WTC11 (cell line): ENCODE measurements around the gene CINP. TPM values are rescaled to one million over a fixed set of nuclear protein-coding genes. Genes with fewer than 3 reads are reported as not detected.
"Not testable (repeated sequence)": the region's sequence is repeated elsewhere in the genome, so short reads cannot be mapped to it uniquely, and the experiment has no call there.

Experiments
- ATAC-seq: fragments of 200-7000 bp; cut with Tn5 transposase; 2 replicates; pipeline ENCODE4 v1.10.0; 2021; ENCODE audit warnings: mild to moderate bottlenecking, moderate library complexity
- CTCF ChIA-PET: fragments of 300-600 bp; sonication (Branson Sonifier 250); formaldehyde crosslinking; loops from one replicate; lab custom pipeline; 2021; ENCODE audit warnings: antibody characterized with exemption; lab: Charles Lee
- POLR2A ChIA-PET: fragments of 350-600 bp; sonication (Branson Sonifier 250); formaldehyde crosslinking; loops from one replicate; lab custom pipeline; 2021; ENCODE audit warnings: antibody characterized with exemption; lab: Charles Lee
- DNase-seq: peaks from one replicate; pipeline ENCODE4 v3.0.0; 2021; ENCODE audit warnings: low spot score
- H3K27ac Mint-ChIP-seq: 2 replicates; pipeline ENCODE4 v1.8.0; 2021; ENCODE audit warnings: mixed read lengths
- H3K27me3 Mint-ChIP-seq: 2 replicates; pipeline ENCODE4 v1.8.0; 2021; ENCODE audit warnings: low read depth, mild to moderate bottlenecking, moderate library complexity, mixed read lengths
- H3K36me3 Mint-ChIP-seq: 2 replicates; pipeline ENCODE4 v1.8.0; 2021; ENCODE audit warnings: mixed read lengths
- H3K4me1 Mint-ChIP-seq: 2 replicates; pipeline ENCODE4 v1.8.0; 2022; ENCODE audit warnings: mixed read lengths
- H3K4me3 Mint-ChIP-seq: 2 replicates; pipeline ENCODE4 v1.8.0; 2021; ENCODE audit warnings: mild to moderate bottlenecking, moderate library complexity, mixed read lengths
- H3K9me3 Mint-ChIP-seq: 2 replicates; pipeline ENCODE4 v1.8.0; 2021; ENCODE audit warnings: mixed read lengths
- IRF2 ChIP-seq: sonication (generic); formaldehyde crosslinking; IDR thresholded peaks from 2 replicates; pipeline ENCODE4 v1.8.0; 2022; ENCODE audit warnings: low read depth, missing genetic modification reagents, borderline replicate concordance
- JUN ChIP-seq: sonication (generic); formaldehyde crosslinking; IDR thresholded peaks from 2 replicates; pipeline ENCODE4 v1.8.0; 2023; ENCODE audit warnings: mild to moderate bottlenecking, missing genetic modification reagents
- NFE2L1 ChIP-seq: sonication (generic); formaldehyde crosslinking; IDR thresholded peaks from 2 replicates; pipeline ENCODE4 v1.8.1; 2023; ENCODE audit warnings: missing genetic modification reagents
- RELA ChIP-seq: sonication (generic); formaldehyde crosslinking; IDR thresholded peaks from 2 replicates; pipeline ENCODE4 v1.8.1; 2022; ENCODE audit warnings: missing genetic modification reagents, mild to moderate bottlenecking, borderline replicate concordance
- SMAD3 ChIP-seq: sonication (generic); formaldehyde crosslinking; IDR thresholded peaks from 2 replicates; pipeline ENCODE4 v1.8.0; 2022; ENCODE audit warnings: missing genetic modification reagents, mild to moderate bottlenecking, borderline replicate concordance
- SMAD4 ChIP-seq: sonication (generic); formaldehyde crosslinking; IDR thresholded peaks from 2 replicates; pipeline ENCODE4 v1.8.0; 2022; ENCODE audit warnings: mild to moderate bottlenecking, missing genetic modification reagents
- ZNF219 ChIP-seq: sonication (generic); formaldehyde crosslinking; IDR thresholded peaks from 2 replicates; pipeline ENCODE4 v1.8.0; 2023; ENCODE audit warnings: missing genetic modification reagents, mild to moderate bottlenecking, borderline replicate concordance
- ZNF416 ChIP-seq: fragments of 250-450 bp; sonication (Bioruptor Pico); IDR thresholded peaks from 2 replicates; pipeline ENCODE4 v1.9.0; 2021; ENCODE audit warnings: mild to moderate bottlenecking, inconsistent platforms
- total RNA-seq: library from RNA; stranded (reverse); gene quantifications from 3 replicates; pipeline ENCODE4 v1.2.3, GENCODE V29; 2021
- TF ChIP-seq, protein P1 (sequence below): fragments of 250-450 bp; sonication (Bioruptor Pico); IDR thresholded peaks from 2 replicates; pipeline ENCODE4 v1.8.0; 2021; ENCODE audit warnings: mild to moderate bottlenecking
- TF ChIP-seq, protein P2 (sequence below): fragments of 250-450 bp; sonication (Bioruptor Pico); IDR thresholded peaks from 2 replicates; pipeline ENCODE4 v1.9.0; 2021; ENCODE audit warnings: mild to moderate bottlenecking, borderline replicate concordance
- TF ChIP-seq, protein P3 (sequence below): sonication (generic); formaldehyde crosslinking; IDR thresholded peaks from 2 replicates; pipeline ENCODE4 v1.8.1; 2023; ENCODE audit warnings: mild to moderate bottlenecking, missing genetic modification reagents, moderate library complexity
- TF ChIP-seq, protein P4 (sequence below): sonication (generic); formaldehyde crosslinking; IDR thresholded peaks from 2 replicates; pipeline ENCODE4 v1.8.1; 2023; ENCODE audit warnings: mild to moderate bottlenecking, missing genetic modification reagents, moderate library complexity

The CINP gene
- total RNA-seq, 1 experiment from 2014 or later, result 38.3 TPM

DNA sequence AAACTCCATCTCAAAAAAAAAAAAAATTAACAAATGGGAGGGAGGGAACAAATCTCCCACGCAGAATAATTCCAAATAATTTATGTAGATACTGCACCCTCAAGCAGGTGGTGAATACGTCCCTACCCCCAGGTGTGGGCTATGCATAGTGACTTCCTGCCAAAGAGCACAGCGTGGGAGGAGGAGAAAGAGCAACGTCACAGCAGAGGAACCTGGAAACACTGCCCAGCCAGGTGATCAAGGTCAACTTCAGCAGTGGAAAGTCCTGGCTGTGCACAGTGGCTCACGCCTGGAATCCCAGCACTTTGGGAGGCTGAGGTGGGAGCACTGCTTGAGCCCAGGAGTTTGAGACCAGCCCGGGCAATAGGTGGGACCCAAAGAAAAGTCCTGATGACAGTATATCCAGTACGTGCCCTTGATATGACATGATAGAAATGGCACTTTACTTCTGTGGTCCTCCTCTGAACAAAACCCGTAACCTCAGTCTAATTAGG lies 9.5 kb downstream of the CINP start (continued):
- no peak for TF ChIP-seq SMAD3 (CRISPR knock-in tag)
- TF ChIP-seq, protein P1, sequence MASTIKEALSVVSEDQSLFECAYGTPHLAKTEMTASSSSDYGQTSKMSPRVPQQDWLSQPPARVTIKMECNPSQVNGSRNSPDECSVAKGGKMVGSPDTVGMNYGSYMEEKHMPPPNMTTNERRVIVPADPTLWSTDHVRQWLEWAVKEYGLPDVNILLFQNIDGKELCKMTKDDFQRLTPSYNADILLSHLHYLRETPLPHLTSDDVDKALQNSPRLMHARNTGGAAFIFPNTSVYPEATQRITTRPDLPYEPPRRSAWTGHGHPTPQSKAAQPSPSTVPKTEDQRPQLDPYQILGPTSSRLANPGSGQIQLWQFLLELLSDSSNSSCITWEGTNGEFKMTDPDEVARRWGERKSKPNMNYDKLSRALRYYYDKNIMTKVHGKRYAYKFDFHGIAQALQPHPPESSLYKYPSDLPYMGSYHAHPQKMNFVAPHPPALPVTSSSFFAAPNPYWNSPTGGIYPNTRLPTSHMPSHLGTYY (CRISPR knock-in tag), result no peak

DNA sequence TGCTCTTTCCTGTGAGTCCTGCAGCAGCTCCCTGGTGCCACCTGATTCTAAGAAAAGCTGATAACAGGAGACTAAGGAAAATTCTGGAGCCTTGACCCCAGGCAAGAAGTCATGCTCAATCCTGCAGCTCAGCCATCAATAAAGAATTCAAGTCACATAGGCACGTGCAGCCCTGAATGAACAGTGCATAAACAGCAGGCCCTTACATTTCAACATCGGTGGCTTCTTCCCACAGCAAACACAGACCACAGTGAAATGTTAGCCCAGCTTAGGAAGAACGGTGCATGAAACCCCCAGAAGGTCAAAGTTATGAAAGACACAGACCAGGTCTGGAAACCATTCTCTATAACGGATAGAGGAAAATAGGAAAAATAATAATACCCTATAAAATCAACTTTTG lies 10.5 kb downstream of the CINP start:
- Mint-ChIP-seq H3K4me1 (no peaks in the 10 kb centered on the region), H3K27me3 (no peaks in the 10 kb centered on the region), H3K36me3 (peaks cover 38% of the 10 kb centered on the region), H3K27ac (peak overlapping the region; percentile 22; the same call in 1 of the 2 replicates), H3K9me3 (no peaks in the 10 kb centered on the region), H3K4me3 (no peak overlapping the region)
- TF ChIP-seq ZNF219 (no peak), SMAD4 (CRISPR knock-in tag) (no peak), IRF2 (CRISPR knock-in tag) (no peak), ZNF416 (CRISPR knock-in tag) (no peak), RELA (CRISPR knock-in tag) (no peak), JUN (CRISPR knock-in tag) (no peak), NFE2L1 (no peak)
- TF ChIP-seq, protein P2, sequence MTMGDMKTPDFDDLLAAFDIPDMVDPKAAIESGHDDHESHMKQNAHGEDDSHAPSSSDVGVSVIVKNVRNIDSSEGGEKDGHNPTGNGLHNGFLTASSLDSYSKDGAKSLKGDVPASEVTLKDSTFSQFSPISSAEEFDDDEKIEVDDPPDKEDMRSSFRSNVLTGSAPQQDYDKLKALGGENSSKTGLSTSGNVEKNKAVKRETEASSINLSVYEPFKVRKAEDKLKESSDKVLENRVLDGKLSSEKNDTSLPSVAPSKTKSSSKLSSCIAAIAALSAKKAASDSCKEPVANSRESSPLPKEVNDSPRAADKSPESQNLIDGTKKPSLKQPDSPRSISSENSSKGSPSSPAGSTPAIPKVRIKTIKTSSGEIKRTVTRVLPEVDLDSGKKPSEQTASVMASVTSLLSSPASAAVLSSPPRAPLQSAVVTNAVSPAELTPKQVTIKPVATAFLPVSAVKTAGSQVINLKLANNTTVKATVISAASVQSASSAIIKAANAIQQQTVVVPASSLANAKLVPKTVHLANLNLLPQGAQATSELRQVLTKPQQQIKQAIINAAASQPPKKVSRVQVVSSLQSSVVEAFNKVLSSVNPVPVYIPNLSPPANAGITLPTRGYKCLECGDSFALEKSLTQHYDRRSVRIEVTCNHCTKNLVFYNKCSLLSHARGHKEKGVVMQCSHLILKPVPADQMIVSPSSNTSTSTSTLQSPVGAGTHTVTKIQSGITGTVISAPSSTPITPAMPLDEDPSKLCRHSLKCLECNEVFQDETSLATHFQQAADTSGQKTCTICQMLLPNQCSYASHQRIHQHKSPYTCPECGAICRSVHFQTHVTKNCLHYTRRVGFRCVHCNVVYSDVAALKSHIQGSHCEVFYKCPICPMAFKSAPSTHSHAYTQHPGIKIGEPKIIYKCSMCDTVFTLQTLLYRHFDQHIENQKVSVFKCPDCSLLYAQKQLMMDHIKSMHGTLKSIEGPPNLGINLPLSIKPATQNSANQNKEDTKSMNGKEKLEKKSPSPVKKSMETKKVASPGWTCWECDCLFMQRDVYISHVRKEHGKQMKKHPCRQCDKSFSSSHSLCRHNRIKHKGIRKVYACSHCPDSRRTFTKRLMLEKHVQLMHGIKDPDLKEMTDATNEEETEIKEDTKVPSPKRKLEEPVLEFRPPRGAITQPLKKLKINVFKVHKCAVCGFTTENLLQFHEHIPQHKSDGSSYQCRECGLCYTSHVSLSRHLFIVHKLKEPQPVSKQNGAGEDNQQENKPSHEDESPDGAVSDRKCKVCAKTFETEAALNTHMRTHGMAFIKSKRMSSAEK (CRISPR knock-in tag), result no peak
- TF ChIP-seq, protein P3, sequence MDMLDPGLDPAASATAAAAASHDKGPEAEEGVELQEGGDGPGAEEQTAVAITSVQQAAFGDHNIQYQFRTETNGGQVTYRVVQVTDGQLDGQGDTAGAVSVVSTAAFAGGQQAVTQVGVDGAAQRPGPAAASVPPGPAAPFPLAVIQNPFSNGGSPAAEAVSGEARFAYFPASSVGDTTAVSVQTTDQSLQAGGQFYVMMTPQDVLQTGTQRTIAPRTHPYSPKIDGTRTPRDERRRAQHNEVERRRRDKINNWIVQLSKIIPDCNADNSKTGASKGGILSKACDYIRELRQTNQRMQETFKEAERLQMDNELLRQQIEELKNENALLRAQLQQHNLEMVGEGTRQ (CRISPR knock-in tag), result no peak
- TF ChIP-seq, protein P4, sequence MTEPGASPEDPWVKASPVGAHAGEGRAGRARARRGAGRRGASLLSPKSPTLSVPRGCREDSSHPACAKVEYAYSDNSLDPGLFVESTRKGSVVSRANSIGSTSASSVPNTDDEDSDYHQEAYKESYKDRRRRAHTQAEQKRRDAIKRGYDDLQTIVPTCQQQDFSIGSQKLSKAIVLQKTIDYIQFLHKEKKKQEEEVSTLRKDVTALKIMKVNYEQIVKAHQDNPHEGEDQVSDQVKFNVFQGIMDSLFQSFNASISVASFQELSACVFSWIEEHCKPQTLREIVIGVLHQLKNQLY (CRISPR knock-in tag), result no peak
- TF ChIP-seq, protein P1 (CRISPR knock-in tag), result no peak
- POLR2A ChIA-PET, result interaction anchor here (0.6 kb wide), 1 partner anchor 380 kb away, joined by 3 read pairs; no protein-coding TSS in a partner anchor
- ATAC-seq (no peak), DNase-seq (no peak)
- CTCF ChIA-PET, result no interaction called here

DNA sequence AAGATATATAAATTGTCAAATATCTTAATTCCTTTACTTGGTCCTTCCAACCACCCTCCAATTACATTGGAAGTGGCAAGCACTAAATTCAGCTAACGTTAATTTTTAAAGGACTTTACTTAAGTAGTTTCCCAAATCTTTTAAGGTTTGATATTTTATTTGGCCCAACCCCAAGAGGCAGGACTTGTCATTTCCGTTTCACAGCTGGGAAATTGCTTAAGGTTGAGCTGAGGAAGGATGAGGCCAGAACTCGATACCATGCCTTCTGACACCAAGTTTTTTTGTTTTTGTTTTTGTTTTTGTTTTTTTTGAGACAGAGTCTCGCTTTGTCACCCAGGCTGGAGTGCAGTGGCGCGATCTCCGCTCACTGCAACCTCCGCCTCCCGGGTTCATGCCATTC lies 11.1 kb downstream of the CINP start:
- ATAC-seq, H3K4me1 Mint-ChIP-seq, CTCF ChIA-PET, H3K27ac Mint-ChIP-seq, H3K9me3 Mint-ChIP-seq, H3K4me3 Mint-ChIP-seq, H3K27me3 Mint-ChIP-seq, DNase-seq, POLR2A ChIA-PET: not testable (repeated sequence)
- peaks cover 40% of the 10 kb centered on the region for H3K36me3 Mint-ChIP-seq
